ENCODE data around the gene UBFD1.
"Not testable (repeated sequence)": the region's sequence is repeated elsewhere in the genome, so short reads cannot be mapped to it uniquely, and the experiment has no call there.

The UBFD1 gene

GRCh38 chr16:23527961-23528643 is 29.4 kb upstream of the UBFD1 start:
- no peak for DNase-seq (ENCODE audit: low read depth in 2 of 2)

DNA sequence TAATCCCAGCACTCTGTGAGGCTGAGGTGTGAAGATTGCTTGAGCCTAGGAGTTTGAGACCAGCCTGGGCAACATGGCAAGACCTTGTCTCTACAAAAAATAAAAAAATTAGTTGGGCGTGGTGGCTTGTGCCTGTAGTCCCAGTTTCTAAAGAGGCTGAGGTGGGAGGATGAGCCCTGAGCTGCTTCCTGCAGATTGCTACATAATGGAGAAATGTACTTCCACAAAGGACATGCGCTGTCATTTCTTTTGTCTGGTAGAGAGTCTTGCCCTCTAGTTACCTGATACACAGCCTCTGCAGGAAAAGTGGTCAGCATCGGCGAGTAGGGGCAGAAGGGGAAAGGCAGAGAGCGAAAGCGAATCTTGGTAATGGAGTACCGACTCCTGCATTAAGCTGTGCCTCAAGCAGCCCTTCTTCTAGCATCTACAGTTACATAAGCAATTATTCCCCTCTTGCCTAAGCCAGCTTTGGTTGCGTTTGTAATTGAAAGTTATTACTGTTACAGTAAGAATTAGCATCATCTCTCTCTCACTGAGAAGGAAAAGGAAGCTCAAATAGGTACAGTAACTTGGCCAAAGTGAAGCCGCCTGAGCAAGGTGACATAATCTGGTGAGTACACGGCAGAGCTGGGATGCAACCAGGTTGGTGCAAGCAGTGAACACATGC is 28.8 kb upstream of the UBFD1 start:
- DNase-seq (ENCODE audit: low read depth in 2 of 2), result no peak

DNA sequence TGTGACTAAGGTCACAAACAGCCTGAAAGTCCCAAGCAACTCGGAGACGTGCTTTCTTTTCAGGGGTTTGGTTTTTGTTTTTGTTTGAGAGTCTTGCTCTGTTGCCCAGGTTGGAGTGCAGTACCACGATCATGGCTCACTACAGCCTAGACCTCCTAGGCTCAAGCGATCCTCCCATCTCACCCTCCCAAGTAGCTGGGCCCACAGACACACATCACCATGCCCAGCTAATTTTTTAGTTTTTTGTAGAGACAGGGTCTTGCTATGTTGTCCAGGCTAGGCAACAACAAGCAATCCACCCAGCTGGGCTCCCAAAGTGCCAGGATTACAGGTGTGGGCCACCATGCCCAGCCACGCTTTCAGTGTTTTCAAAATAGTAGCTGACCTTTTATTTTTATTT is 27.5 kb upstream of the UBFD1 start:
- no peak for DNase-seq (ENCODE audit: low read depth in 2 of 2)

DNA sequence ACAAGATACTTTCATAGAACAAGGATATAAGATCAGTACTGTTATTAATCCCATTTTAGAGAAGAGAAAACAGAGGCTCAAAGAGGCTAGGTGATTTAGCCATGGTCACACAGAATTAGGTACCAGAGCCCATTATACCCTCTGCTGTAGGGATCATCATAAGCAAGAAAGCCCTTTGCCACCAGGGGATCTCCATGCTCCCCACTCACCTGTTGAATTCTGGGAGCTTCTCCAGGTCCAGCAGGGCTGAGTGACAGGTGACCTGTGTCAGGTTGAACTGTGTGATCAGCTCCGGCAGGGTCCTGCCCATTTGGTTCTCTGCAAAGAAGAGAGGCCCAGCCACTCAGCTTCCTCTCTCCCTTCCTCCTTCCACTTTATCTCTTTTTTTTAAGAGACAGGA is 25.1 kb upstream of the UBFD1 start:
- no peak for DNase-seq (ENCODE audit: low read depth in 2 of 2)

- no peak for DNase-seq (ENCODE audit: low read depth in 2 of 2)
Measured at GRCh38 chr16:23534868-23535860, 22.4 kb upstream of the UBFD1 start.

DNA sequence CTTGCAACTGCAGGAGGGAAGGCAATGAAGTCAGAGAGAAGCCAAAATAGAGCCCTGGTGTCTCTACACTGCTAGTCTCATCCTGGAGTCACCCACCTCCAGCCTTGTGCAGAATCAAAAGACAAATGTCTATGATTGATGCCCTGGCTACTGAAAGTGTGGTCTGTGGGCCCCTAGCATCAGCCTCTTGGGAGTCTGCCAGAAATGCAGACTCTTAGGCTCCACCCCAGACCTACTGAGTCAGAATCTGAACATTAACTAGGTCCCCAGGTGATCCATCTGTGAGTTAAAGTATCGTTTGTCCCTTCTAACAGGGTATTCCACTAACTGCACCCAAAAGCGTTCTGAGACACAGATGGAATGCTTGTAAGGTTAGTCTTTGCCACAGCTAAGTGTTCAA is 21.6 kb upstream of the UBFD1 start:
- DNase-seq (ENCODE audit: low read depth in 2 of 2), result no peak

- no peak for DNase-seq (ENCODE audit: low read depth in 2 of 2)
Measured at GRCh38 chr16:23537390-23537789, 20.1 kb upstream of the UBFD1 start.

GRCh38 chr16:23538919-23539278 is 18.6 kb upstream of the UBFD1 start:
- no peak for DNase-seq (ENCODE audit: low read depth in 2 of 2)

DNA sequence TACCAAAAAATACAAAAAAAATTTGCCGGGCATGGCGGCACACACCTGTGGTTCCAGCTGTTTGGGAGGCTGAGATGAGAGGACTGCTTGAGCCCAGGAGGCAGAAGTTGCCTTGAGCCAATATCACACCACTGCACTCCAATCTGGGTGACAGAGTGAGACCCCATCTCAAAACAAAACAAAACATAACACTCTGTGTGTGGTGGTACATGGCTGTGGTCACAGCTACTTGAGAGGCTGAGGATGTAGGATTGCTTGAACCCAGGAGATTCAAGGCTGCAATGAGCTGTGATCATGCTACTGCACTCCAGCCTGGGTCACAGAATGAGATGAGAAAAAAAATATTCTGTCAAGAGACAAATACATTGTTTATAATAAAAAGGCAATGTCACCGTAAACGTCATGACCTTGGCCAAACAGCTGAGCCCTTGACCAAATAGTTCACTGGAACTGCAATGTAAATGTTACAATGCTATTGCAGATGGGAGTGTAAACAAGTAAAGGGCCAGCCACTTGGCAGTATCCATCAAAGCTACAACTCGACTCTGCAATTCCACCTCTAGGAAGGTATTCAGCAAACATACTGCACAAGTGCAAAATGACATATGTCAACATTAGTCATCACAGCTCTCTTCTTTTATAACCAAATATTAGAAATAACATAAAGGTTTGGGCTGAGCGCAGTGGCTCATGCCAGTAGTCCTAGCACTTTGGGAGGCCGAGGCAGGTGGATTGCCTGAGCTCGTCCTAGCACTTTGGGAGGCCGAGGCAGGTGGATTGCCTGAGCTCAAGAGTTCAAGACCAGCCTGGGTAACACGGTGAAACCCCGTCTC is 17.3 kb upstream of the UBFD1 start:
- no peak for DNase-seq (ENCODE audit: low read depth in 2 of 2)

DNA sequence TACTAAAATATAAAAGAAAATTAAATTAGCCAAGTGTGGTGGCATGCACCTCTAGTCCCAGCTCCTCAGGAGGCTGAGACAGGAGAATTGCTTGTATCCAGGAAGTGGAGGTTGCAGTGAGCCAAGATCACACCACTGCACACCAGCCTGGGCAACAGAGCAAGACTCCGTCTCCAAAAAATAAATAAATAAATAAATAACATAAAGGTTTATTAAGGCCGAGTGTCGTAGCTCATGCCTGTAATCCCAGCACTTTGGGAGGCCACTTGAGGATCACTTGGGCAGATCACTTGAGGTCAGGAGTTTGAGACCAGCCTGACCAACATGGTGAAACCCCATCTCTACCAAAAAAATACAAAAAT is 16.7 kb upstream of the UBFD1 start:
- not testable (repeated sequence) for DNase-seq (ENCODE audit: low read depth in 2 of 2)

DNA sequence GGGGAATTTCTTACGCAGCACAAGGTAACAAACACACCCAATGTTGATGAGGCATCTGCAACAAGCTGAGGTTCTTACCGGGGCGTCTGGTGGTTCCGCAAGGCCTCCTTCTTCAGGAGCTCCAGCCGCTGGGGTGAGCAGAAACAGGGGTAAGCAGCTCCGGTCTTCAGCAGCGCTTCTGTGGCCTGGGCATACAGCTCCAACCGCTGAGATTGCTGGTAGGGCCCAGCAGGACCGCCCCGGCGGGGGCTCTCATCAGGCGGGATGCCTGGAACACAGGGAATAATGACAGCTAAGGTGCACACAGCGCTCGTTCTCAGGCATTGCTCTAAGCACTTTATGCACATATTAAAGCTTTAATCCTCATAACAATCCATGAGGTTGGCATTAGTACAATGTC is 13.1 kb upstream of the UBFD1 start:
- no peak for DNase-seq (ENCODE audit: low read depth in 2 of 2)

DNA sequence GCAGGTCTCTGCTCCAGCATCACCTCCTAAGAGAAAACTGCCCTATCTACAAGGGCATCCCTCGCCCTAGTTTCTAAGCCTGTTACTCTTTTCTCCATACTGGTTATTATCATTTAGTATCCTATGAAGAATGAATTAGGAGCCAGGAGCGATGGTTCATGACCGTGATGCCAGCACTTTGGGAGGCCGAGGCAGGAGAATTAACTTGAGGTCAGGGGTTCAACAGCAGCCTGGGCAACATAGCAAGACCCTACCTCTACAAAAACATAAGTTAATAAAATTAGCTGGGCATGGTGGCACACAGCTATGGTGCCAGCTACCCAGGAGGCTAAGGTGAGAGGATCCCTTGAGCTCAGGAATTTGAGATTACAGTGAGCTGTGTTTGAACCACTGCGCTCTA is 7.6 kb upstream of the UBFD1 start:
- DNase-seq (ENCODE audit: low read depth in 2 of 2), result no peak

DNA sequence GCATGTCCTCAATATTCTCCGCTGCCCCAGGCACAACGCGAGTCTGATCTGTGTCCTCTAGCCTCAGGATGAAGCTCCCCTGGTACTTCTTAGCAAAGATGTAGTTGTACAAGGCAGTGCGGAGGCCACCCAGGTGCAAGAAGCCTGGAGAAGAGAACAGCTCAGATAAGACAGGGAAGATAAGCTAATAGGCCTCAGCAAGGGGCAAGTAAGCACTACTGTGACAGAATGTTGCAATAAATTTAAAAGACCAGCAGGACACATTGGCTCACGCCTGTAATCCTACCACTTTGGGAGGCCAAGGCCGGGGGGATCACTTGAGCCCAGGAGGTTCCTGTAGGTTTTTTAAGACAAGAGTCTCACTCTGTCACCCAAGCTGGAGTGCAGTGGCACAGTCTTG is 5.4 kb upstream of the UBFD1 start:
- DNase-seq (ENCODE audit: low read depth in 2 of 2), result no peak

DNA sequence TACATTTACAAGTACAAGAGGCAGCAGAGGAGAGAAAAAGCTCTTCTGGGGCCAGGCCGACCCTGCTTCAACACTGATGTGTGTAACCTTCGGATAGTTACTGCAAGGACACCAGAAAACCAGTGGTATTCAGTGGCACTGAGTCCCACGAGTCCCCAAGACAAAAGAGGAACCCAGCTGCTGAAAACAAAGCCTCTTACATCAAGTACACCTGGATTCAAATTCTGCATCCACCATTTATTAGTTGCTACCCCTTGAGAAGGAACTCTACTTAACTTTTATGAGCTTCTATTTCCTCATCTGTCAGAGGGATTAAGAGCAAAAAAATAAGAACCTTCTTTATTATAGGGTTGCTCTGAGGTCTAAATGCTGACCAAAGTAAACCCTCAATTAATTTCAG is 3.0 kb upstream of the UBFD1 start:
- DNase-seq (ENCODE audit: low read depth in 2 of 2), result no peak

- peak in 1 of 2 donors; percentile 1 for DNase-seq (ENCODE audit: low read depth in 2 of 2)
Measured at GRCh38 chr16:23557779-23558702, 514 bp downstream of the UBFD1 start.

- no peak for DNase-seq (ENCODE audit: low read depth in 2 of 2)
Measured at GRCh38 chr16:23561586-23561985, 4.1 kb downstream of the UBFD1 start.

DNA sequence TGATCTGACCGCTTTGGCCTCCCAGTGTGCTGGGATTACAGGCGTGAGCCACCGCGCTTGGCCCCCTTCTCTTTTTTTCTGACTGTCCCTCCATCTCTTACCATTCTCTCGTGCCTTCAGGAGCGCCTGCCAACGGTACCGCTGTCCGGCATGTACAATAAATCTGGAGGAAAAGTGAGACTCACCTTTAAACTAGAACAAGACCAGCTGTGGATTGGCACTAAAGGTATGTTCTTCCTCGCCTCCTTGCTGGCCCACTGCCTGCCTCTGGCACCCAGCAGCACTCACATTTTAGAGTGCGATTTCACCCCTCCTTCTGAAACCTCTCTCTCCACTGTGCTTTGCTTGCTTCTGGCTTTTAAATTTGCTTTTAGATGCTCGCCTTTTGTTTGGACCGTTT is 5.0 kb downstream of the UBFD1 start:
- DNase-seq (ENCODE audit: low read depth in 2 of 2), result no peak

GRCh38 chr16:23563186-23563585 is 5.7 kb downstream of the UBFD1 start:
- no peak for DNase-seq (ENCODE audit: low read depth in 2 of 2)

GRCh38 chr16:23564575-23565363 is 7.2 kb downstream of the UBFD1 start:
- no peak for DNase-seq (ENCODE audit: low read depth in 2 of 2)

DNA sequence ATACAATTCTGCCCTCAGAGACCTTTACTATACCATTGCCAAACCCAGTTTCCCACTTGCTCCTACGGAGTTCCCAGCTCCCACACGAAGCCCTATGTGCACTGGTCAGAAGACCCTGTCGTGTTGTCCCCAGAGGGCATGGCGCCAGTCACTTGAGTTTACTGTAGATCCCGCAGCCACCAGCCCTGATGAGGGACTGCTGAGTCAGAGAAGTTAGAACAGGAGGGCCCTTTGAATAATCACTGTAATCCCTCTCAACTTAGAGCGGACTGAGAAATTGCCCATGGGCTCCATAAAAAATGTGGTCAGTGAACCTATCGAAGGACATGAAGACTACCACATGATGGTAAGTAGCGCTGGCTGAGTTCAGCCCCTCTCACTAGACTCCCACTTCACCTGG is 9.2 kb downstream of the UBFD1 start:
- DNase-seq (ENCODE audit: low read depth in 2 of 2), result no peak

Data from activated CD8-positive, alpha-beta memory T cell treated with anti-CD3 and anti-CD28 coated beads for 4 hours (primary cell).